Measurements from ENCODE around the gene VSNL1.

VSNL1 gene

GRCh38 chr2:17646838-17647701 is 106.6 kb downstream of the VSNL1 start:
- Histone ChIP-seq H2BK12ac (ENCODE audit: low read length) (no peak overlapping the region), H4K8ac (ENCODE audit: low read depth, low read length) (no peak overlapping the region), H3K27ac (replicated peaks; ENCODE audit: low read length) (no peak overlapping the region), H2BK120ac (ENCODE audit: low read depth, low read length) (no peak overlapping the region), H3K4me1 (ENCODE audit: control insufficient read depth in 2 of 2, insufficient read depth in 1 of 2, low read depth in 1 of 2, low read length in 2 of 2) (peaks cover 0 to 2% of the 10 kb centered on the region in 2 donors), H2AFZ (ENCODE audit: low read length) (no peak overlapping the region), H2BK15ac (ENCODE audit: low read length) (no peak overlapping the region), H3K9me3 (replicated peaks in 1 of 2; ENCODE audit: control insufficient read depth in 2 of 2, insufficient read depth in 1 of 2, low read depth in 1 of 2, low read length in 2 of 2) (no peaks in the 10 kb centered on the region), H3K27me3 (ENCODE audit: control insufficient read depth in 3 of 3, insufficient read depth in 3 of 3, low read depth in 1 of 3, low read length in 3 of 3) (no peaks in the 10 kb centered on the region), H3K18ac (ENCODE audit: low read length) (no peak overlapping the region), H2AK5ac (ENCODE audit: low read depth, low read length) (no peak overlapping the region), H3K79me1 (ENCODE audit: low read depth, low read length) (no peaks in the 10 kb centered on the region), H3K4ac (ENCODE audit: low read length) (no peak overlapping the region), H2BK5ac (ENCODE audit: low read length) (no peak overlapping the region), H3K4me2 (ENCODE audit: insufficient read depth, low read length, poor library complexity, severe bottlenecking) (no peak overlapping the region), H3K36me3 (replicated peaks in 1 of 2; ENCODE audit: control insufficient read depth in 2 of 2, insufficient read depth in 2 of 2, low read length in 2 of 2) (no peaks in the 10 kb centered on the region), H3K23ac (ENCODE audit: low read depth, low read length, poor library complexity) (no peak overlapping the region), H3K14ac (ENCODE audit: low read length) (no peak overlapping the region), H3K9ac (ENCODE audit: low read depth, low read length, poor library complexity) (no peak overlapping the region), H3K4me3 (ENCODE audit: low read length in 2 of 2) (no peak overlapping the region), H4K91ac (ENCODE audit: low read depth, low read length, poor library complexity) (no peak overlapping the region)
- no peak for DNase-seq (ENCODE audit: low spot score)
- no CpG with 5 or more reads among the region's 5 CpGs for WGBS, 2 donors (ENCODE audit: extremely low coverage in 2 of 2, insufficient read length in 2 of 2, insufficient replicate concordance in 1 of 2)

- no peak overlapping the region for H3K9ac ChIP-seq (ENCODE audit: low read depth, low read length, poor library complexity)
- no CpG with 5 or more reads among the region's 1 CpG for WGBS, 2 donors (ENCODE audit: extremely low coverage in 2 of 2, insufficient read length in 2 of 2, insufficient replicate concordance in 1 of 2)
- no peak overlapping the region for H4K8ac ChIP-seq (ENCODE audit: low read depth, low read length)
- no peak overlapping the region for H3K4me2 ChIP-seq (ENCODE audit: insufficient read depth, low read length, poor library complexity, severe bottlenecking)
- no peak overlapping the region for H2AK5ac ChIP-seq (ENCODE audit: low read depth, low read length)
- no peaks in the 10 kb centered on the region for H3K79me1 ChIP-seq (ENCODE audit: low read depth, low read length)
- no peak overlapping the region for H3K27ac ChIP-seq (replicated peaks; ENCODE audit: low read length)
- H2BK15ac ChIP-seq (ENCODE audit: low read length) = no peak overlapping the region
- no peak overlapping the region for H3K18ac ChIP-seq (ENCODE audit: low read length)
- H3K27me3 ChIP-seq (ENCODE audit: control insufficient read depth in 3 of 3, insufficient read depth in 3 of 3, low read depth in 1 of 3, low read length in 3 of 3) = no peaks in the 10 kb centered on the region
- H3K23ac ChIP-seq (ENCODE audit: low read depth, low read length, poor library complexity) = no peak overlapping the region
- H3K36me3 ChIP-seq (replicated peaks in 1 of 2; ENCODE audit: control insufficient read depth in 2 of 2, insufficient read depth in 2 of 2, low read length in 2 of 2) = no peaks in the 10 kb centered on the region
- no peak overlapping the region for H2BK5ac ChIP-seq (ENCODE audit: low read length)
- no peak overlapping the region for H2BK120ac ChIP-seq (ENCODE audit: low read depth, low read length)
- peaks cover 5 to 6% of the 10 kb centered on the region in 2 donors for H3K4me1 ChIP-seq (ENCODE audit: control insufficient read depth in 2 of 2, insufficient read depth in 1 of 2, low read depth in 1 of 2, low read length in 2 of 2)
- H2AFZ ChIP-seq (ENCODE audit: low read length) = no peak overlapping the region
- H3K4me3 ChIP-seq (ENCODE audit: low read length in 2 of 2) = no peak overlapping the region
- no peak overlapping the region for H4K91ac ChIP-seq (ENCODE audit: low read depth, low read length, poor library complexity)
- H3K14ac ChIP-seq (ENCODE audit: low read length) = no peak overlapping the region
- no peak for DNase-seq (ENCODE audit: low spot score)
- H2BK12ac ChIP-seq (ENCODE audit: low read length) = no peak overlapping the region
- no peaks in the 10 kb centered on the region for H3K9me3 ChIP-seq (replicated peaks in 1 of 2; ENCODE audit: control insufficient read depth in 2 of 2, insufficient read depth in 1 of 2, low read depth in 1 of 2, low read length in 2 of 2)
- H3K4ac ChIP-seq (ENCODE audit: low read length) = no peak overlapping the region
These were observed 108.1 kb downstream of the VSNL1 start for GRCh38 chr2:17648581-17648980.

GRCh38 chr2:17649026-17649425 is 108.5 kb downstream of the VSNL1 start:
- no CpG with 5 or more reads among the region's 11 CpGs for WGBS, 2 donors (ENCODE audit: extremely low coverage in 2 of 2, insufficient read length in 2 of 2, insufficient replicate concordance in 1 of 2)
- no peak overlapping the region for H2BK120ac ChIP-seq (ENCODE audit: low read depth, low read length)

GRCh38 chr2:17652681-17653394 is 112.3 kb downstream of the VSNL1 start:
- Histone ChIP-seq H4K8ac (ENCODE audit: low read depth, low read length) (no peak overlapping the region), H3K4me1 (ENCODE audit: control insufficient read depth in 2 of 2, insufficient read depth in 1 of 2, low read depth in 1 of 2, low read length in 2 of 2) (peaks cover 8% of the 10 kb centered on the region in 2 donors), H2BK15ac (ENCODE audit: low read length) (no peak overlapping the region), H2BK5ac (ENCODE audit: low read length) (no peak overlapping the region), H3K23ac (ENCODE audit: low read depth, low read length, poor library complexity) (no peak overlapping the region), H3K27me3 (ENCODE audit: control insufficient read depth in 3 of 3, insufficient read depth in 3 of 3, low read depth in 1 of 3, low read length in 3 of 3) (no peaks in the 10 kb centered on the region), H3K14ac (ENCODE audit: low read length) (no peak overlapping the region), H3K9me3 (replicated peaks in 1 of 2; ENCODE audit: control insufficient read depth in 2 of 2, insufficient read depth in 1 of 2, low read depth in 1 of 2, low read length in 2 of 2) (no peaks in the 10 kb centered on the region), H2AK5ac (ENCODE audit: low read depth, low read length) (no peak overlapping the region), H2BK120ac (ENCODE audit: low read depth, low read length) (no peak overlapping the region), H3K4me2 (ENCODE audit: insufficient read depth, low read length, poor library complexity, severe bottlenecking) (no peak overlapping the region), H4K91ac (ENCODE audit: low read depth, low read length, poor library complexity) (no peak overlapping the region), H3K79me1 (ENCODE audit: low read depth, low read length) (no peaks in the 10 kb centered on the region), H3K27ac (replicated peaks; ENCODE audit: low read length) (peak overlapping the region; percentile 32), H3K4ac (ENCODE audit: low read length) (no peak overlapping the region), H3K4me3 (ENCODE audit: low read length in 2 of 2) (no peak overlapping the region), H3K9ac (ENCODE audit: low read depth, low read length, poor library complexity) (no peak overlapping the region), H2BK12ac (ENCODE audit: low read length) (no peak overlapping the region), H3K18ac (ENCODE audit: low read length) (no peak overlapping the region), H2AFZ (ENCODE audit: low read length) (no peak overlapping the region), H3K36me3 (replicated peaks in 1 of 2; ENCODE audit: control insufficient read depth in 2 of 2, insufficient read depth in 2 of 2, low read length in 2 of 2) (no peaks in the 10 kb centered on the region)
- no CpG with 5 or more reads among the region's 9 CpGs for WGBS, 2 donors (ENCODE audit: extremely low coverage in 2 of 2, insufficient read length in 2 of 2, insufficient replicate concordance in 1 of 2)
- DNase-seq (ENCODE audit: low spot score) = no peak

More at GRCh38 chr2:17649026-17649425, 108.5 kb downstream of the VSNL1 start:
- H2BK5ac ChIP-seq (ENCODE audit: low read length) = no peak overlapping the region
- H2AFZ ChIP-seq (ENCODE audit: low read length) = no peak overlapping the region
- H2BK12ac ChIP-seq (ENCODE audit: low read length) = no peak overlapping the region
- peaks cover 5 to 6% of the 10 kb centered on the region in 2 donors for H3K4me1 ChIP-seq (ENCODE audit: control insufficient read depth in 2 of 2, insufficient read depth in 1 of 2, low read depth in 1 of 2, low read length in 2 of 2)
- no peaks in the 10 kb centered on the region for H3K27me3 ChIP-seq (ENCODE audit: control insufficient read depth in 3 of 3, insufficient read depth in 3 of 3, low read depth in 1 of 3, low read length in 3 of 3)
- no peak overlapping the region for H3K4me2 ChIP-seq (ENCODE audit: insufficient read depth, low read length, poor library complexity, severe bottlenecking)
- H3K79me1 ChIP-seq (ENCODE audit: low read depth, low read length) = no peaks in the 10 kb centered on the region
- no peak for DNase-seq (ENCODE audit: low spot score)
- no peak overlapping the region for H3K9ac ChIP-seq (ENCODE audit: low read depth, low read length, poor library complexity)
- H3K36me3 ChIP-seq (replicated peaks in 1 of 2; ENCODE audit: control insufficient read depth in 2 of 2, insufficient read depth in 2 of 2, low read length in 2 of 2) = no peaks in the 10 kb centered on the region
- H4K8ac ChIP-seq (ENCODE audit: low read depth, low read length) = no peak overlapping the region
- H3K14ac ChIP-seq (ENCODE audit: low read length) = no peak overlapping the region
- no peak overlapping the region for H3K4ac ChIP-seq (ENCODE audit: low read length)
- no peaks in the 10 kb centered on the region for H3K9me3 ChIP-seq (replicated peaks in 1 of 2; ENCODE audit: control insufficient read depth in 2 of 2, insufficient read depth in 1 of 2, low read depth in 1 of 2, low read length in 2 of 2)
- no peak overlapping the region for H3K23ac ChIP-seq (ENCODE audit: low read depth, low read length, poor library complexity)
- no peak overlapping the region for H2AK5ac ChIP-seq (ENCODE audit: low read depth, low read length)
- no peak overlapping the region for H2BK15ac ChIP-seq (ENCODE audit: low read length)
- no peak overlapping the region for H3K18ac ChIP-seq (ENCODE audit: low read length)
- H3K4me3 ChIP-seq (ENCODE audit: low read length in 2 of 2) = no peak overlapping the region
- H3K27ac ChIP-seq (replicated peaks; ENCODE audit: low read length) = no peak overlapping the region
- no peak overlapping the region for H4K91ac ChIP-seq (ENCODE audit: low read depth, low read length, poor library complexity)

Data from neuronal stem cell (in vitro differentiated cells).